H9 (cell line): ENCODE results near the gene TRPV6. TPM values are rescaled to one million over a fixed set of nuclear protein-coding genes. Genes with fewer than 3 reads are reported as not detected.

Experiments used
- DNase-seq: peaks from one replicate; pipeline ENCODE4 v3.0.0-alpha.2; 2017
- H2AFZ ChIP-seq: one replicate; pipeline ENCODE4 v1.6.1; 2013; ENCODE audit warnings: mild to moderate bottlenecking, low read length, control low read depth, moderate library complexity
- H2AK5ac ChIP-seq: 2 replicates; pipeline ENCODE4 v1.6.1; 2013; ENCODE audit warnings: low read length, control low read depth, mixed read lengths; ENCODE audit not compliant: insufficient read length
- H2BK120ac ChIP-seq: one replicate; pipeline ENCODE4 v1.6.1; 2013; ENCODE audit warnings: low read depth, mild to moderate bottlenecking, low read length, control low read depth, inconsistent platforms; ENCODE audit not compliant: poor library complexity, severe bottlenecking
- H2BK12ac ChIP-seq: 2 replicates; pipeline ENCODE4 v1.6.1; 2013; ENCODE audit warnings: low read length, control low read depth, mixed read lengths, low read depth; ENCODE audit not compliant: insufficient read length
- H2BK15ac ChIP-seq: 2 replicates; pipeline ENCODE4 v1.6.1; 2013; ENCODE audit warnings: low read depth, low read length, control low read depth
- H2BK20ac ChIP-seq: one replicate; pipeline ENCODE4 v1.6.1; 2013; ENCODE audit warnings: low read depth, mild to moderate bottlenecking, low read length, control low read depth, inconsistent platforms; ENCODE audit not compliant: poor library complexity, severe bottlenecking
- H2BK5ac ChIP-seq: 2 replicates; pipeline ENCODE4 v1.6.1; 2013; ENCODE audit warnings: low read length, control low read depth, mixed read lengths; ENCODE audit not compliant: insufficient read length
- H3K14ac ChIP-seq: 2 replicates; pipeline ENCODE4 v1.6.1; 2013; ENCODE audit warnings: low read length, control low read depth; ENCODE audit not compliant: insufficient read depth
- H3K18ac ChIP-seq: 2 replicates; pipeline ENCODE4 v1.6.1; 2013; ENCODE audit warnings: low read depth, mild to moderate bottlenecking, mixed read lengths, low read length, control low read depth; ENCODE audit not compliant: insufficient read length
- H3K23ac ChIP-seq: 2 replicates; pipeline ENCODE4 v1.6.1; 2013; ENCODE audit warnings: low read length, control low read depth, mixed read lengths, low read depth; ENCODE audit not compliant: insufficient read length
- H3K23me2 ChIP-seq: 2 replicates; pipeline ENCODE4 v1.6.1; 2013; ENCODE audit warnings: low read depth, mild to moderate bottlenecking, mixed read lengths, low read length, control low read depth; ENCODE audit not compliant: insufficient read length, poor library complexity, severe bottlenecking
- H3K27ac ChIP-seq: 2 replicates; pipeline ENCODE4 v1.5.1; 2013; ENCODE audit warnings: low read length, control low read depth, mixed read lengths, low read depth; ENCODE audit not compliant: insufficient read length
- H3K27me3 ChIP-seq: 2 replicates; pipeline ENCODE4 v1.6.1; 2013; ENCODE audit warnings: low read length, control low read depth, inconsistent platforms; ENCODE audit not compliant: insufficient read depth
- H3K4ac ChIP-seq: 2 replicates; pipeline ENCODE4 v1.6.1; 2013; ENCODE audit warnings: low read depth, mild to moderate bottlenecking, control low read depth, inconsistent platforms, low read length, moderate library complexity
- H3K4me1 ChIP-seq: 2 replicates; pipeline ENCODE4 v1.6.1; 2013; ENCODE audit warnings: low read length, control low read depth, inconsistent platforms; ENCODE audit not compliant: insufficient read depth
- H3K4me2 ChIP-seq: 2 replicates; pipeline ENCODE4 v1.6.1; 2013; ENCODE audit warnings: low read length, control low read depth, mixed read lengths; ENCODE audit not compliant: insufficient read length, insufficient read depth
- H3K56ac ChIP-seq: 2 replicates; pipeline ENCODE4 v1.6.1; 2013; ENCODE audit warnings: low read depth, mild to moderate bottlenecking, mixed read lengths, low read length, control low read depth; ENCODE audit not compliant: insufficient read length
- H3K79me1 ChIP-seq: 2 replicates; pipeline ENCODE4 v1.6.1; 2013; ENCODE audit warnings: low read depth, mild to moderate bottlenecking, moderate library complexity, low read length, control low read depth, inconsistent platforms; ENCODE audit not compliant: insufficient read depth, poor library complexity, severe bottlenecking
- H3K79me2 ChIP-seq: 2 replicates; pipeline ENCODE4 v1.6.1; 2013; ENCODE audit warnings: low read length, control low read depth, inconsistent platforms; ENCODE audit not compliant: insufficient read depth
- H3K9ac ChIP-seq: 2 replicates; pipeline ENCODE4 v1.6.1; 2013; ENCODE audit warnings: low read length, control low read depth, mixed read lengths; ENCODE audit not compliant: insufficient read length; ENCODE audit errors: extremely low read depth
- H3K9me3 ChIP-seq: one replicate; pipeline ENCODE4 v1.6.1; 2013; ENCODE audit warnings: low read depth, low read length, inconsistent platforms; ENCODE audit not compliant: control insufficient read depth
- H3T11ph ChIP-seq: one replicate; pipeline ENCODE4 v1.6.1; 2013; ENCODE audit warnings: mild to moderate bottlenecking, low read length, control low read depth, inconsistent platforms
- H4K20me1 ChIP-seq: one replicate; pipeline ENCODE4 v1.6.1; 2013; ENCODE audit not compliant: control insufficient read depth, insufficient read length, insufficient read depth
- H4K5ac ChIP-seq: 2 replicates; pipeline ENCODE4 v1.6.1; 2013; ENCODE audit warnings: low read depth, mild to moderate bottlenecking, mixed read lengths, low read length, control low read depth; ENCODE audit not compliant: insufficient read length
- H4K8ac ChIP-seq: replicated peaks from 2 replicates; pipeline ENCODE4 v1.6.1; 2013; ENCODE audit warnings: low read length, control low read depth, mixed read lengths, low read depth; ENCODE audit not compliant: insufficient read length
- H4K91ac ChIP-seq: 2 replicates; pipeline ENCODE4 v1.6.1; 2013; ENCODE audit warnings: low read depth, mild to moderate bottlenecking, moderate library complexity, mixed read lengths, low read length, control low read depth; ENCODE audit not compliant: insufficient read length
- H3K27ac Mint-ChIP-seq, 3 experiments: 2 replicates in 2 of 3; 3 replicates in 1 of 3; pipeline ENCODE4 v1.8.0; 2020 to 2021; ENCODE audit warnings: mixed read lengths in 3 of 3, mild to moderate bottlenecking in 1 of 3, moderate library complexity in 1 of 3
- H3K27me3 Mint-ChIP-seq: 2 replicates; pipeline ENCODE4 v1.8.0; 2021; ENCODE audit warnings: low read depth, mild to moderate bottlenecking, moderate library complexity, mixed read lengths
- H3K36me3 Mint-ChIP-seq, 3 experiments: 2 replicates in 2 of 3; 3 replicates in 1 of 3; pipeline ENCODE4 v1.8.0; 2020 to 2021; ENCODE audit warnings: low read depth in 3 of 3, mixed read lengths in 3 of 3; ENCODE audit not compliant: insufficient read depth in 1 of 3
- H3K4me1 Mint-ChIP-seq, 2 experiments: 2 replicates each; pipeline ENCODE4 v1.8.0; 2020; ENCODE audit warnings: mixed read lengths in 2 of 2
- H3K4me3 Mint-ChIP-seq, 2 experiments: 2 replicates in 1 of 2; 3 replicates in 1 of 2; pipeline ENCODE4 v1.8.0; 2020 to 2021; ENCODE audit warnings: mild to moderate bottlenecking in 2 of 2, mixed read lengths in 2 of 2, moderate library complexity in 1 of 2
- H3K9me3 Mint-ChIP-seq, 2 experiments: 2 replicates in 1 of 2; 3 replicates in 1 of 2; pipeline ENCODE4 v1.8.0; 2020; ENCODE audit warnings: mild to moderate bottlenecking in 2 of 2, mixed read lengths in 2 of 2, moderate library complexity in 1 of 2
- WGBS: extraction: QIAGEN DNeasy Blood & Tissue Kit; methylation state at CpG from one replicate; pipeline ENCODE4 v1.1.7; 2013; ENCODE audit warnings: missing lambda C conversion rate, low lambda C conversion rate, mixed read lengths; ENCODE audit not compliant: insufficient read length; ENCODE audit errors: extremely low coverage; 5-methylcytosine and 5-hydroxymethylcytosine counted together
- total RNA-seq: library from RNA; stranded (reverse); gene quantifications from 2 replicates; pipeline ENCODE4 v1.2.1, GENCODE V29; 2021
- TF ChIP-seq, protein P1 (sequence below): fragments of 200-600 bp; sonication (generic); conservative IDR thresholded peaks from 3 replicates; pipeline ENCODE4 v1.8.0; 2021; ENCODE audit warnings: antibody characterized with exemption, mild to moderate bottlenecking

Gene TRPV6
- total RNA-seq, 1 experiment from 2014 or later = 0.61 TPM

- no peak overlapping the region for H3K14ac ChIP-seq
Measured at GRCh38 chr7:142915315-142915714, 29.8 kb upstream of the TRPV6 start.

More at GRCh38 chr7:142915315-142915714, 29.8 kb upstream of the TRPV6 start:
- Histone ChIP-seq H3T11ph (no peak overlapping the region), H2BK120ac (no peak overlapping the region), H2AK5ac (no peak overlapping the region), H2BK5ac (no peak overlapping the region), H4K91ac (no peak overlapping the region), H3K23me2 (no peaks in the 10 kb centered on the region), H4K5ac (no peak overlapping the region), H3K9ac (no peak overlapping the region), H2AFZ (no peak overlapping the region), H4K8ac (no peak overlapping the region), H2BK20ac (no peak overlapping the region), H3K27ac (no peak overlapping the region), H3K9me3 (no peaks in the 10 kb centered on the region), H3K79me2 (no peaks in the 10 kb centered on the region), H3K18ac (no peak overlapping the region), H2BK12ac (no peak overlapping the region), H3K27me3 (no peaks in the 10 kb centered on the region), H2BK15ac (no peak overlapping the region), H3K4me2 (no peak overlapping the region), H3K56ac (no peak overlapping the region), H3K4me1 (no peaks in the 10 kb centered on the region), H3K4ac (no peak overlapping the region), H3K79me1 (no peaks in the 10 kb centered on the region), H4K20me1 (no peaks in the 10 kb centered on the region), H3K23ac (no peak overlapping the region)
- Mint-ChIP-seq H3K9me3 (0 out of 5 replicates have a peak, but pooled peaks cover 0 to 3% of the 10 kb centered on the region in 2 experiments), H3K4me3 (no peak overlapping the region), H3K36me3 (no peaks in the 10 kb centered on the region), H3K4me1 (peaks cover 4 to 7% of the 10 kb centered on the region in 2 experiments), H3K27me3 (peaks cover 16% of the 10 kb centered on the region), H3K27ac (no peak overlapping the region)
- WGBS = no CpG with 5 or more reads among the region's 8 CpGs
- no peak for DNase-seq
- TF ChIP-seq, protein P1, sequence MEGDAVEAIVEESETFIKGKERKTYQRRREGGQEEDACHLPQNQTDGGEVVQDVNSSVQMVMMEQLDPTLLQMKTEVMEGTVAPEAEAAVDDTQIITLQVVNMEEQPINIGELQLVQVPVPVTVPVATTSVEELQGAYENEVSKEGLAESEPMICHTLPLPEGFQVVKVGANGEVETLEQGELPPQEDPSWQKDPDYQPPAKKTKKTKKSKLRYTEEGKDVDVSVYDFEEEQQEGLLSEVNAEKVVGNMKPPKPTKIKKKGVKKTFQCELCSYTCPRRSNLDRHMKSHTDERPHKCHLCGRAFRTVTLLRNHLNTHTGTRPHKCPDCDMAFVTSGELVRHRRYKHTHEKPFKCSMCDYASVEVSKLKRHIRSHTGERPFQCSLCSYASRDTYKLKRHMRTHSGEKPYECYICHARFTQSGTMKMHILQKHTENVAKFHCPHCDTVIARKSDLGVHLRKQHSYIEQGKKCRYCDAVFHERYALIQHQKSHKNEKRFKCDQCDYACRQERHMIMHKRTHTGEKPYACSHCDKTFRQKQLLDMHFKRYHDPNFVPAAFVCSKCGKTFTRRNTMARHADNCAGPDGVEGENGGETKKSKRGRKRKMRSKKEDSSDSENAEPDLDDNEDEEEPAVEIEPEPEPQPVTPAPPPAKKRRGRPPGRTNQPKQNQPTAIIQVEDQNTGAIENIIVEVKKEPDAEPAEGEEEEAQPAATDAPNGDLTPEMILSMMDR = no peak
